ENCODE results near the gene NETO1.

Gene NETO1

DNA sequence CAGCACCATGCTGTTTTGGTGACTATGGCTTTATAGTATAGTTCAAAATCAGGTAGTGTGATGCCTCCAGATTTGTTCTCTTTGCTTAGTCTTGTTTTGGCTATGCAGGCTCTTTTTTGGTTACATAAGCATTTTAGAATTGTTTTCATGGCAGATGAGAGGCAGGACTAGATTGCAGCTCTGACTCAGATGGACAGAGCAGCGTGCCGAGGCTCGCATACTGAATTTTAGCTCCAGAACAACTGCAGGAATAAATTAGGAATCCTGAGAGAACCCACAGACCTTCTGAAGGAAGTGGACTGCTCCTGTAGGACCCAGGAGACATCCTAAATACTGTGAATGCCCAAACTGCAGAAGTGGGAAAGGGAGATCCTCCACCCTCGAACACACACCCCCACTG is 141.6 kb downstream of the NETO1 start:
- no peak for DNase-seq (ENCODE audit: low spot score)

- no peak for DNase-seq (ENCODE audit: low spot score)
Measured at GRCh38 chr18:72721330-72721729, 146.5 kb downstream of the NETO1 start.

GRCh38 chr18:72720116-72720515 is 147.7 kb downstream of the NETO1 start:
- no peak for DNase-seq (ENCODE audit: low spot score)

DNA sequence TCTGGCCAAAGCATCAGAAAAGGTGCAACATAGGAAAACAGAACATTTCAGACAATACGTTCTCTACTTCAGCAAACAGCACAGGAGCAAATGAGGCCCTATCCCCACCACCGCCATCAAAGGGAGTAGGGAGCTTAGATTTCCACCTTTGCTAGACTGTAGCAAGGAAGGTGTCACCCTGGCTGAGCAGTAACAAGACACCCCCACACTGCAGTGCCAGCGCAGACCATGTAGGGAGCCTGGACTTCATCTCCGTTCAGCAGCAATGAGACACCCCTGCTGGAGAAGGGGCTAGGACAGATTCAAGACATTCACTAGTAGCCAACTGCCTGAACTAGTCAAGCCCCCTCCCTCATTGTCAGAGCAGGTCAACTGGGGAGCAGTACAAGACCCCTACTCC is 163.6 kb downstream of the NETO1 start:
- DNase-seq (ENCODE audit: low spot score): no peak

GRCh38 chr18:72700961-72701710 is 166.7 kb downstream of the NETO1 start:
- no peak for DNase-seq (ENCODE audit: low spot score)

GRCh38 chr18:72697706-72698105 is 170.1 kb downstream of the NETO1 start:
- DNase-seq (ENCODE audit: low spot score): no peak

- DNase-seq (ENCODE audit: low spot score): no peak
Measured at GRCh38 chr18:72692595-72692994, 175.2 kb downstream of the NETO1 start.
